GM12873 (cell line): ENCODE results near the gene KIF15.

Source experiments
- CTCF ChIP-seq: IDR thresholded peaks from 2 replicates; pipeline ENCODE4 v1.5.1; 2012; ENCODE audit warnings: low read depth, mild to moderate bottlenecking, moderate library complexity, low read length, control low read depth; ENCODE audit not compliant: insufficient read depth; ENCODE audit errors: missing control alignments

Gene KIF15

GRCh38 chr3:44761424-44762169 is at the start of gene KIF15, which contains the start of gene KIAA1143:
Gene KIF15, plus strand, starts transcription at chr3:44761794. Its CDS starts 72 bp downstream, at chr3:44761866.
Gene KIAA1143, minus strand, starts transcription at chr3:44761619. Its CDS starts 17 bp downstream, at chr3:44761602.
- TF ChIP-seq CTCF = no peak

- TF ChIP-seq CTCF = peak; percentile 24
Measured at GRCh38 chr3:44712455-44713075, 49.0 kb upstream of the KIF15 start, which contains the start of gene ZNF502. Gene ZNF502, plus strand, starts transcription at chr3:44712660. Its CDS starts 7,602 bp downstream, at chr3:44720262.

- TF ChIP-seq CTCF = no peak
Measured at GRCh38 chr3:44721231-44722102, 40.1 kb upstream of the KIF15 start.

- no peak for TF ChIP-seq CTCF
Measured at GRCh38 chr3:44722103-44722401, 39.5 kb upstream of the KIF15 start.

- TF ChIP-seq CTCF = no peak
Measured at GRCh38 chr3:44729384-44729910, 32.1 kb upstream of the KIF15 start, which contains the start of gene ZNF501. Gene ZNF501, plus strand, starts transcription at chr3:44729635. Its CDS starts 4,787 bp downstream, at chr3:44734422.

- TF ChIP-seq CTCF = no peak
Measured at GRCh38 chr3:44734646-44735168, 26.9 kb upstream of the KIF15 start.
